GM19239 (cell line): ENCODE data around the gene AGER.
"Not testable (repeated sequence)": the region's sequence is repeated elsewhere in the genome, so short reads cannot be mapped to it uniquely, and the experiment has no call there.

ENCODE experiments used
- DNase-seq: peaks from one replicate; pipeline ENCODE4 v3.0.0; 2011; ENCODE audit warnings: low spot score; ENCODE audit not compliant: insufficient read length
- FAIRE-seq: peaks from 2 replicates; lab custom pipeline; 2011; peaks lifted over from hg19 to GRCh38; lab: Jason Lieb, UNC

Gene AGER

DNA sequence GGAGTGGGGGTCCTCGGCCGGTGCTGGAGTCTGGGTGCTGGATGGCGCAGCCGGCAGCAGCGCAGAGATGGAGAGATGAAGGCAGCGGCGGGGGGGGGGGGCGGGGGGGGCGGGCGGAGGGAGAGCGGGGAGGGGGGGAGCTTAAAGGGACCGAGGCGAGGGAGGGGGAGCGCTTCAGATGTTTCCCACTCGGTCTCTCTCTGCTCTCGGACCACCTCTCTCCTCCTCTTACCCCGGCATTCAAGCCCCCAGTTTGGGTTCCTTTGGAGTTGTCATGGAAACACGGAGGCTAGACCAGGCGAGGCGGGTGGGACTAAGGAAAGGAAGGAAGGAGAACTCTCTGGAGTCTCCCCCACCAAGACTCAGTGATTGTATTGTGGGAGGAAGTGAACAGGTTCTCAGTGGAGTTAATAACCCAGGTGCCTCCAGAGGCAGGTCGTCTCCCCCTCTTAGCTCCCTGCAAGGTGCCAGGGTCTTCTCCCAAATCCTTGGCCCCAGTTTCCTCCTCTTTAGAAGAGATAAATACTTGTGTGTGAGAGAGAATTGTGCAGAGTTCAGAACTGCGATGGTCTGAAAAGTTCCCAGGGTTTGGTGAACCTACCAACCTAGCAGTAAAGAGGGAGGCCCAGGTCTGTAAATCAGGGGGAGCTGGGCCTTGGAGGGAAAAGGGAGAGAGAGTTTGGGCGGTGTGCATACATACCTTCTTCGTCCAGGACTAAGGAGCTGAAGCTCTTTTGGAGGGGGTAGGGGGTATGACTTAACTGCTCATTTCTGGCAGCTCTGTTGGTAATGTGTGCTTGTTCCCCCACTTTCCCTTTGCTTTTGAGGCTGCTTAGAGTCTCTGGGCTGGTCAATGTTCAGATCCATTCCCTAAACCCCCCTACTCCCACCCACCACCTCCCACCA is 31.9 kb downstream of the AGER start, which contains the start of gene PRRT1:
TSS of gene PRRT1 (minus strand) at position 77 of the 906 bp plus-strand sequence. CDS start 112 bp downstream, outside the sequence.
- no peak for FAIRE-seq
- no peak for DNase-seq

DNA sequence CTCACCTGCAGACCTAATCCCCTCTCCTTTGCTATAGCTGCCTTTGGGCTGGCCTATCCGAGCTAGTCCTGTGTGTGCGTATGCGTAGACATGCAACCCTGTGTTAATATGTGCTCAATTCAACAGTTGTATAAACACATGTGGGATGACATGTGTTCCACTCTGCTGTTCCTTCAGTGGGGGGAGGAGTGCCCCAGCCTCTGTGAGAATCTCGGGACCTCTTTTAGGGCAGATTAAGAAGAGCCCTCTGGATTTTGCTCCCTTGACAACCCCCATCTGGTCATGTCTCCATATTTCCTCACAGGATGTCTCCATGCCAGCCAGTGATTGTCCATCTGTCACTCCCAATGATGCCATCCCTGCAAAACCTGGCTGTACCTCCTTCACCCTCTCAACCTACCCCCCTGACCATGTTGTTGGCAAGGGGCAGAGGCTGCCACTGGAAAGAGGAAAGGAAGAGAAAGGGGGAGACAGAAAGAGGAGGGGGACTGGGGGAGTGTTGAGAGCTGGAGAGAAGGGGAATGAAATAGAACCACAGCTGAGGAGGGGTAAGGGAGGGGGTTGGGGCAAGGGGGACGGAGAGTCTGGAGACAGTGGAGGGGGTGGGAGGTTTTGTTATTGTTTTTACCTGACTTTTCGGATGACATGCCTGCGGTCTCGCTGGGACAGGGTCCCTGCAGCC is 32.7 kb downstream of the AGER start:
- FAIRE-seq (no peak), DNase-seq (no peak)

DNA sequence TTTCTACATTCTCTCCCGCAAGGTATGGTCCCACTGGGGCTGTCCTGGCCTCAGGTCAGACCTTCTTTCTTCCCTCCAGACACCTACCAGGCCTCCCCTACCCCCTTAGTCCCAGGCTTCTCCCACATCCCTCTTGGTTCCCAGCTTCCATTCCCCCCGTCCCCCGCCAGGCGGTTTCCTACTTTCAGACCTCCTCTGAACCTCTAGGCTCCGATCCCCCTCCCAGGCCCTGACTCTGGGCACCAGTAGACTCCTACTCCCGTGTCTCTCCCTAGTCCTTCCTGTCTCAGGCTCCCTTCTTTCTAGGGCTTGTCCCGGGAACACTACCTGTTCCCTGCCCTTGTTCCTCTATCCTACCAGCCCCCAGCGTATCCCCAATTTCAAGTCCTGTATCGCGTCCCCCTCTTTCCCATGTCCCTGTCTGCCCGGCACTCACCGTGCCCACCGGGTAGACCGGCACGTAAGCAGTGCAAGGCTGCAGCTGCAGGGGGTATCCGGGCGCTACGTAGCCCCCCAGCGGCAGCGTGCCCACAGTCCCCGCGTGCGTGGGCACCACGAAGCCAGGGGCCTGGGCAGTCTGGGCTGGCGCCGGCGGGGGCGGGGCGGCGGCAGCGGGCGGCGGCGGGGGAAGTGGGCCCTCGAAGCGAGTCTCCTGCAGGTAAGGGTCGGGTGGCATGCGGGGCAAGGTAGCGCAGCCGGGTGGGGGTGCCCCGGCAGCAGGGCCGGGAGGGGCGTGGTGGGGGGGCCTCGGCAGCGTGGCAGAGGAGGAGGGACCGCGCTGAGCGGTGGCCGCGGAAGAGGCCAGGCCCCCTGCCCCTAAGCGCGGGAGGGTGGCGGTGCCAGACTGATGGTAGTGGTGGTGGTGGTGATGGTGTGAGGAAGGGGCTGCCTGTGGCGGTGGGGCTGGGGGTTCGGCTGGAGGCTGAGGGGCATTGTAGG is 33.9 kb downstream of the AGER start:
- DNase-seq (no peak), FAIRE-seq (no peak)

DNA sequence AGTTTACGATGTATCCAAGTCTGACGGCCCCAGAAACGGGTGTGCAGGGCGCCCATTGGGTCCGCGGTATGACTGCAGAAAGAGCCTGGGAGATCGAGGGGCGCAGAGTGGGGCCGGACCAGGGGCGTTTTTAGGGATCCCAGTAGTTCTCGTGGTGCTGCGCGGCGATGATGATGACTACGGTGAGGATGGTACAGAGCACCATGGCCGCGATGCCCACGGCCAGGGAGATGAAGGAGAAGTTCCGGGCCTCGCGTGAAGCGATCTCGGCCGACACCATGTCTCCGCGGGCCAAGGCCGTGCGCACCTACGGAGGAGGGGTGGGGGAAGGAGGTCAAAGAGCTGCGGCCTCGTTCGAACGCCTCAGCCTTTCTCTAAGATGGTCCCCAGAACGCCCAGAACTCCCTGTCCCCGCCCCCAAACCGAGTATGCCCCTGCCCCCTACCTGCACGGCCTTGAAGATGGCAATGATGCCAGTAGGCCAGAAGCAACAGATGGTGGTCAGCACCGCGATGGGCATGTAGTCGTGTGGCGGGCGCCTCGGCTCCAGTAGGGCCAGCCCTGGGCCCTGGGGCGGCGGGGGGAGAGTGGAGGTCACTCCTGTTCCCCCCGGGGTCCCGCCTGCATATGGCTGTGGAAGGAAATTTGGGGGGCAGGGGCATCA is 34.8 kb downstream of the AGER start:
- no peak for FAIRE-seq
- DNase-seq = no peak

DNA sequence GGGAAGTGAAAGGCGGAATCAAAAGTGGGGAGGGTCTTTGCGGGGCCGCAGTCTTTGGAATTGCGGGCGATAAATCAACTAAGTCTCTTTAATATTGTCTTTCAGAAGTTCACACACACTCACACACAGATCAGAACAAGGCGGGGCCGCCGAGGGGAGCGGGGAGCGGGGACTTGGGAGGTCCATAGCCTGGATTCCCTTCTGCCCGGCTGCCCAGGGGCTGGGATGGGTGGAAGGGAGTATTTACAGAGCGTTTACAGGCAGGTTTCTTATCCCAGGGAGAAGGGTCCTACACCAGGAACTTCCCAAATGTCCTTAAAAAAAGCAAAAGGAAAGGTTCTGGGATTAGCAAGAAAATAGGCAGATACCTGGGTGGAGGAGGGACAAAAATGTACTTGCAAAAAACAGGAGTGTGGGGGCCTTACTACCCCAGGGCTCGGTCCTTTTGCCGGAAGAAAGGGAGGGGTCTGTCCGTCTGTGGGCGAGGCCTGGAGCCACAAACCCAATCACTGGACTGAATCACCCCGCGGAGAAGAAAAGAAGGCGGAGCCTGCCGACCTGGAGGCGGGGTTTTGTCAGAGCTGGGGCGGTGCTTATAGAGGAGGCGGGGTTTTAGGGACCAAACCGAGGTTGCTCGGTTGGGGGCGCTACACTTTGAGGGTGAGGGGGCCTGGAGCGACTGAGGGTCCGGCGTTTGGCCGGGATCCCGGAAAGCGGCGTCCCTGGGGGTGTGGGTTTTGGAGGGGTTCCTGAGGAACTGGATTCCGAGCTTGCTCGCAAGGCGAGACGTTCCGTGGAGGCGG is 35.6 kb downstream of the AGER start:
- FAIRE-seq = no peak
- DNase-seq = no peak

DNA sequence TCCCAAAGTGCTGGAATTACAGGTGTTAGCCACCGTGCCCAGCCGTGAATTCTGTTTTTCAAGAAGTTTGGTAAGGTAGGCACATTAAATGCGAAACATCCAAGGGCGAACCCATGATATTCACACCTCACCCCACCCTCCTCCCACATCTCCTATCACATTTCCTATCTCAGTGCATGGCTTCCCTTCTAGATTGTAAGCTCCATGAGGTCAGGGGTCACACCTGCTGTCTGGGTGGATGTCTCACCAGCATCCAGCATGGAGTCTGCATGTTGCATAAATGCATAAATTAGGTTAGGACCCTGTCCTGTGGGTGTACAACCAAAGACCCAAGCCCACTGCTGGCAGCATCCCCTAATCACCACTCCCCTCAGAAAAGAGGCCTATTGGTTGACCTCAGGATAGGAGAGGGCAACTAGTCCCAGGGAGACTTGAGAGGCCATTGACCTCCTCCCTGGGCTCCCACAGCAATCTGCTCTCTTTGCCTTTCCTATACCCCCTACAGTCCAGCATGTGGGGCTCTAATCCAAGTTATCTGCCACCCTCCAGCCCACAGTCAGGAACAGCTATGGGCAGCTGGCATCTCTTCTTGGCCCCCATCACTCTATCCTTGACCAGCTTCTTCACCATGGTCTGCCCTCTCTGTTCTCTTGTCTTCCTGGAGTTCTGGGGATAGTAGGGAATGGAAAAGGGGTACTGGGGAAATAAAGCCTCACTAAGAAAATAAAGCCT is 36.5 kb downstream of the AGER start:
- FAIRE-seq = no peak
- DNase-seq = no peak

DNA sequence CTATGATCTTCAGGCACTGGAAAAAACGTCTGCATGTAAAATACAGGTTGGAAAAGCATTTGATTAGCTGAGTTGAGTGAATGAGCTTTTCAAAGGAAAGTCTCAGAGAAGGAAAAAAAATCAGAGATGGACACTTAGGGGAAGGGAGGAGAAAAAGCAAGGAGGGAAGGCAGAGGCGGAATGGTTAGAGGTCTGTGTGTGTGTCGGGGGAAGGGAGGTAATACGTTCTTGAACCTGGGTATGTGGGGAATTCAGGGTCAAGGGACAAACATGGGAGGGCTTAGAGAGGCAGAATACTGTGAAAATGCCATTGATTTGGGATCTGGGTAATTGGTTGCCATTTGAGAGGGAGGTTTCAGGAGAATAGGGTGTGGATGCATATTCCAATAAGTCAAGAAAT is 37.4 kb downstream of the AGER start:
- DNase-seq = no peak
- FAIRE-seq = no peak

DNA sequence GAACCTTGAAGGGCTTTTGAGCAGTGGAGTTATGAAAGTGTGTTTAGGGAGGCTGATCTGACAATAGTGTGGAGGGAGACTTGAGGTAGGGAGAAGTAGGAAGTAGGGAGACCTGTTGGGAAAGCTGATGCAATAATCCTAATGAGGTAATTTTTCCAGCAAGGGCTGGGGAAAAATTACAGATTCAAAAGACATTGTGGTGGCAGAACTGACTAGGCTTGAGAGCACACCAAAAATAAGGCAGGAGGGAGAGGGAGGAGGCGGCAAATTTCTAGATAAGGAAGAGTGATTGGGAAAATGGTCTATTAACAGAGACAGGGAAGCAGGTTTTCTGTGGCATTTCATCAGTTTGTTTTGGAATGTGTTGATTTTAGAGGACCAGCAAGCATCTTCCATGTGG is 37.8 kb downstream of the AGER start:
- no peak for FAIRE-seq
- no peak for DNase-seq

DNA sequence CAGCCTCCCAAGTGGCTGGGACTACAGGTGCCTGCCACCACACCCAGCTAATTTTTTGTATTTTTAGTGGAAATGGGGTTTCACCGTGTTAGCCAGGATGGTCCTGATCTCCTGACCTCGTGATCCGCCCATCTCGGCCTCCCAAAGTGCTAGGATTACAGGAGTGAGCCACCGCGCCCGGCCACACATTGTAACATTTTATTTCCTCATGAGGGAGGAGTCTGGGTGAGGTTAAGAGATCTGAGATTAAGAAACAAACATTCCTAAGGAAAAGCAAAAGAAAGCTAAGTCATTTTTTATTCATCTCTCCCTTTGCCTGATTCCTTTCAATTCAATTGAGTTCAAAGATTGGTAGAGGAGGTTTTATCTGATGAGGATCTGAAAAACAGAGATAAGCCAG is 39.8 kb downstream of the AGER start:
- FAIRE-seq, DNase-seq: not testable (repeated sequence)

DNA sequence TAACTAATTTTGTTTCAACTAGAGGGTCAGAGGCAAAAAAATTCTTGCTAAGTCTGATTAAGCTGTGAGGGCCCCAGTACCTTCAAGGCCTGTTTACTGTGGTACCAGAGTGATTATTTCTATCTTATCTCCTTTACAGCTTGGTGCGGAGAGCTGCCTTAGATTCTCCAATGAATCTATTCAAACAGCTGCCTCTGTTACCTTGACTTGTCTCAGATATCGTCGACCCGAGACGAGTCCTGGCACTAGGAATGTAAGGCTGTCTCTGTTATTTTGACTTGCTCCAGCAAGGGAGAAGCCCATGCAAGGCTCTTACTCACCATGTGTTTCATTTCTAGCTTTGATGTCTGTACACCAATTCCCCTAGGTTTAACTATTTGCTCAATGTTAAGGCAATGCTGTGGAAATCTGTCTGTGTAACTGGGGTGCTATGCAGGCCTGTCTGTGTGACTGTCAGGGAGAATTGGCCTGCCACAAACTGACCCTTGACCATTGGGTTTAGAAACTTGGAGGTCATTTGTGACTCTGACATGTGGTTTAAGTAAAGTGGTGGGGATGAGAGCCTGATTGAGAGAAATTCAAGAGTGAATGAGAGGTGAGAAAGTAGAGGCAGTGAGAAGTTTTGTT is 43.5 kb downstream of the AGER start:
- FAIRE-seq = no peak
- no peak for DNase-seq

DNA sequence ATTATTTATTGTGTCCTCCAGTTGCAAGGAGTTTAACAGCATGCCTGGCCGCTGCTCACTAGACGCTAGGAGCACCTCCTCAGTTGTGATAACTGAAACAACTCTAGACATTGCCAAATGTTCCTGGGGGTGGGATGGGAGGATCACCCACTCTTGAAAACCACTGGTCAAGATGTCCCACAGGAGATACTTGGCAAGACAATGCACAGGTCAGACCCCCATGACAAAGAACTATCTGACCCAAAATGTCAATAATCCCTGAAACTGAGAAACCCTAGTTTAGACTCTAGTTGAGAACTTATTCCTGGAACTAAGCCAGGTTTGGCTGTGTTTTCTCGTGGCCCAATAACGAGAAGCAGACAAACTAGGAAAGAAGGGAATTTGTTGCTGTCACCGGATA is 44.5 kb downstream of the AGER start:
- FAIRE-seq (no peak), DNase-seq (no peak)

DNA sequence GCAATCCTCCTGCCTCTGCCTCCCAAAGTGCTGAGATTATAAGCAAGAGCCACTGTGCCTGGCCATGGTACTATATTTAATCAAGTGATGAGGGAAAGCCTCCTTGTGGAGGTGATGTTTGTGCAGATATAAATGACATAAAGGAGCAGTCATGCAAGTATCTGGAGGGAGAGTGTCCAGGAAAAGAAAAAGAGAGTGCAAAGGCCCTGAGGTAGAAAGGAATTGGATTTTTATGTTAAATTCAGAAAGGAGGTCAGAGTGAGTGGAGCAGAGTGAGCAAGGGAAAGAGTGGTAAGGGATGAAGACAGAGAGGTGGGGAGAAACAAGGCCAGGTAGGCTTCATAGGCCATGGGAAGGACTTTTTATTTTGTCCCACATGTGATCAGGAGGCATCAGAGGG is 46.6 kb downstream of the AGER start:
- no peak for FAIRE-seq
- DNase-seq = no peak

DNA sequence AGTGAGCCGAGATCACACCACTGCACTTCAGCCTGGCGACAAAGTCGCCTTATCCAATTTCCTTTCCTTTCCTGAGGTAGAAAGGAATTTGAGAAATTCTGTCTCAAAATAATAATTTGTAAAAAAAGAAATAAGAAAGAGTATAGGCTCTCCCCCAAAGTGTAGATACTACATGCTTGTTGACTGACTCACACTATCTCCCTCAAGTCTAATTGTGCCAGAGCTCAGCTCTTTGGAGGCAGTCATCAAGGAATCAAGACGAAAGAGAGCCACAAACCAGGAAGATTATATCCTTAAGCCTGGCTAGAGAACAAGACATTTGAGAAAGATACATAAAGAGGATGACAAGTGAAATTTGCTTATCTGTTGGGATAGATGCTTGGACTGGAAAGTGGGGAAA is 50.3 kb downstream of the AGER start:
- DNase-seq = no peak
- no peak for FAIRE-seq

DNA sequence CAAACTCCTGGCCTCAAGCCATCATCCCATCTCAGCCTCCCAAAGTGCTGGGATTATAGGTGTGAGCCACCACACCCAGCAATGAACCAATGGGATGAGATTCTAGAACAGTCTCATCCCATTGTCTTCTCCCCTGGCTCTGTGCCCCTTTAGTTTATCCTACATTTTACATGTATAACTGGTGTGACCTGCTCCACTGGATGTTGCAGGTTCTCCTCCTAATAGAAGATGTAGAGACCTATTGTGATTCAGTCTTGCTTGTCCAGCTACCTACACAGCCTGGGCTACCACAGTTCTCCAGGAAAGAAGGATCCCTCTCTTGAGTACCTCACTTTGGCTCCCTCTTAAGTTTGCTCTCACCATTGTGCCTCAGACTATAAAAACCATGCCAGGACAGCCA is 51.9 kb downstream of the AGER start:
- DNase-seq (no peak), FAIRE-seq (no peak)

DNA sequence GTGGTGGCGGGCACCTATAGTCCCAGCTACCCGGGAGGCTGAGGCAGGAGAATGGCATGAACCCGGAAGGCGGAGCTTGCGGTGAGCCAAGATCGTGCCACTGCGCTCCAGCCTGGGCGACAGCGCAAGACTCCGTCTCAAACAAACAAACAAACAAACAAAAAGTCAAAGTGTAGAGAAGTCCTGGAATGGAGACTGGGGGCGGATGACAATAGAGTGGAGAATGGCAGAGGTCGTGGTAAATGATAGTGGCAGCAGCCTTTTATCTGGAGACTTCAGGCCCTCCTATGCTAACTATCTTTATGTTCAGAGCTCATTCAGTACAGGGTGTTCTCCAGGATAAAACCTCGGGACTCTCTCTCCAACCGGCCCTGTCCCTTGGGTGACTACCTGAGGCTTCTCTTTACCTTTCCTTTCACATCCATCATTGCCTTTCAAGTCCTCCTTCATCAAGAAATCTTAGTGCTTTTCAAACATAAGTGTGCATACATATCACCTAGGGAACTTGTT is 52.6 kb downstream of the AGER start:
- FAIRE-seq (no peak), DNase-seq (no peak)
